HG03565 (cell line): ENCODE measurements around the gene TRIM31.

Source experiments
- ATAC-seq: cut with Tn5 transposase; IDR thresholded peaks from one replicate; pipeline ENCODE4 v1.9.1; 2021; ENCODE audit warnings: mild to moderate bottlenecking, moderate library complexity; ENCODE audit not compliant: unreplicated experiment

The TRIM31 gene

DNA sequence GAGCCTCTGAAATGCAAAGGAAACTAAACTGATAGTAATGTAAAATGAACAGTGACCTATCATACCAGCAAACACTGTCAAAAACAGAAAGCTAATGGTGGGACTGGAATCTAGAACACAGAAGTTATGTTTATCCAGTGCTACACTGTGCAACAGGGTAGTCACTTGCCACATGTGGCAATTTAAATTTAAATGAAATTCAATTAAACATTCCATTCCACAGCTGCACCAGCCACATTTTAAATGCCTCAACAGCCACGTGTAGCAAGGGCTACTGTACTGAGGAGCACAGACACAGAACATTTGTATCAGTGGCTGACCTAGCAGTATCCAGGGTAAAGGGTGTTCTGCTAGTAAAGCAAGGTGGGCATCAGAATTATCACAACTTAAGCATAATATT lies 57.4 kb downstream of the TRIM31 start:
- no peak for ATAC-seq

DNA sequence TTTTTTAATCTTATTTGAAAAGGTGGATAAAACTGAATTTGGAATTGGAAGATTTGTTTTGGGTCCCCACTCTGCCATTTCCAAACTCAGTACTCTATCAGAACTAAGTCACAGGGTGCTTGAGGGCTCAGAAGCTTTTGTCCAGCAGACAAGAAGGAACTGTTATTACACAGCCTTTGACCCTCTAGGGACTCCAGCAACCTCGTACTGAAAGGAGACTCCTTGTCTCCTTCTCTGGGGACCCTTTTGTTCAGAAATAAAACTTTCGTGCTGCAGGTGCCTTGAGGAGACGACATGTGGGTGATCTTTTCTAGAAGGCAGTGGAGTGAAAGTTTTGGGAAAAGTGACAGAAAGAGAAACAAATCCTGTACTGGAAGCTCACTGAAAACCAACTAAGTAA lies 59.2 kb downstream of the TRIM31 start:
- no peak for ATAC-seq
